Sigmoid colon (tissue), 7 donors: ENCODE results near the gene OR8G1. TPM values are rescaled to one million over a fixed set of nuclear protein-coding genes. Genes with fewer than 3 reads are reported as not detected.

Experiments
- DNase-seq: peaks from one replicate; pipeline ENCODE4 v3.0.0-alpha.2; 2019
- H3K27ac ChIP-seq, 4 donors: fragments of 200-600 bp; sonication (generic); one replicate each; pipeline ENCODE4 v1.5.1; 2016 to 2019; ENCODE audit warnings: mild to moderate bottlenecking in 1 of 4
- H3K27me3 ChIP-seq, 3 donors: fragments of 200-600 bp; sonication (generic); one replicate each; pipeline ENCODE4 v1.5.1; 2019; ENCODE audit warnings: mild to moderate bottlenecking in 1 of 3
- H3K36me3 ChIP-seq, 4 donors: fragments of 200-600 bp; sonication (generic); one replicate each; pipeline ENCODE4 v1.5.1; 2016 to 2019
- H3K4me1 ChIP-seq, 4 donors: fragments of 200-600 bp; sonication (generic); one replicate each; pipeline ENCODE4 v1.5.1; 2017 to 2019
- H3K4me3 ChIP-seq, 4 donors: fragments of 200-600 bp; sonication (generic); one replicate each; pipeline ENCODE4 v1.5.1; 2017 to 2019; ENCODE audit warnings: mild to moderate bottlenecking in 2 of 4, moderate library complexity in 1 of 4
- H3K9me3 ChIP-seq, 4 donors: fragments of 200-600 bp in 3 of 4; sonication (generic) in 3 of 4; one replicate each; pipeline versions ENCODE4 v1.5.1 to v1.6.1; 2013 to 2019
- CTCF ChIP-seq, 4 experiments: fragments of 450-650 bp in 3 of 4; fragments of 200-600 bp in 1 of 4; IDR thresholded peaks; one replicate each; pipeline ENCODE4 v1.5.1; 2016 to 2019; ENCODE audit warnings: antibody characterized with exemption in 4 of 4, mild to moderate bottlenecking in 3 of 4, moderate library complexity in 2 of 4
- EP300 ChIP-seq, 4 donors: sonication (generic); formaldehyde crosslinking; IDR thresholded peaks; one replicate each; pipeline ENCODE4 v1.6.1; 2017; ENCODE audit warnings: antibody characterized with exemption in 4 of 4
- POLR2A ChIP-seq, 2 donors: fragments of 450-650 bp; IDR thresholded peaks; one replicate each; pipeline ENCODE4 v1.6.1; 2016; ENCODE audit warnings: antibody characterized with exemption in 2 of 2, mild to moderate bottlenecking in 2 of 2, moderate library complexity in 2 of 2
- POLR2AphosphoS5 ChIP-seq, 4 donors: sonication (generic); formaldehyde crosslinking; IDR thresholded peaks; one replicate each; pipeline ENCODE4 v1.6.1; 2017; ENCODE audit warnings: antibody characterized with exemption in 4 of 4
- WGBS, 2 donors: extraction: QIAGEN DNeasy Blood & Tissue Kit; methylation state at CpG; one replicate each; pipeline ENCODE4 v1.1.7; 2013; 5-methylcytosine and 5-hydroxymethylcytosine counted together
- intact Hi-C: fragments of 100-400 bp; cut with DNase I; formaldehyde crosslinking; loops from one replicate; pipeline ENCODE4 v1.15.1; 2023
- polyA plus RNA-seq, 3 donors: library from polyadenylated mRNA; stranded (reverse); fragments of 200-250 nt; gene quantifications; one replicate each; pipeline ENCODE4 v1.2.3, GENCODE V29; 2013
- total RNA-seq, 4 donors: library from RNA; depleted of rRNA; stranded (reverse); fragments of >200 nt; gene quantifications; one replicate each; pipeline ENCODE4 v1.1.0, GENCODE V29; 2016
- donor health status: healthy with polysubstance abuse.
- donor health status: Bipolar disorder and iron deficiency.
- donor health status: healthy.

OR8G1 gene
- total and polyA plus RNA-seq, 7 donors = not detected

- Histone ChIP-seq H3K27ac (no peak overlapping the region), H3K4me3 (no peak overlapping the region), H3K27me3 (no peaks in the 10 kb centered on the region), H3K36me3 (no peaks in the 10 kb centered on the region), H3K4me1 (no peaks in the 10 kb centered on the region), H3K9me3 (no peaks in the 10 kb centered on the region)
- no peak for DNase-seq
- no peak for TF ChIP-seq POLR2A (IDR thresholded peaks at IDR 0.05)
- TF ChIP-seq CTCF (IDR thresholded peaks at IDR 0.05) = no peak
- no peak for TF ChIP-seq EP300 (IDR thresholded peaks at IDR 0.05)
- TF ChIP-seq POLR2AphosphoS5 (IDR thresholded peaks at IDR 0.05) = no peak
- 50 to 85% methylated on average over 2 of the region's 2 CpGs for WGBS, 2 donors
- intact Hi-C loops = no loop called here
Measured at GRCh38 chr11:124274000-124274399, 33.1 kb downstream of the OR8G1 start.

GRCh38 chr11:124276081-124276480, 35.2 kb downstream of the OR8G1 start:
- Histone ChIP-seq H3K4me1 (no peaks in the 10 kb centered on the region), H3K36me3 (no peaks in the 10 kb centered on the region), H3K4me3 (no peak overlapping the region), H3K27me3 (no peaks in the 10 kb centered on the region), H3K27ac (no peak overlapping the region), H3K9me3 (no peaks in the 10 kb centered on the region)
- TF ChIP-seq POLR2A (IDR thresholded peaks at IDR 0.05) = no peak
- TF ChIP-seq EP300 (IDR thresholded peaks at IDR 0.05) = no peak
- no peak for TF ChIP-seq POLR2AphosphoS5 (IDR thresholded peaks at IDR 0.05)
- TF ChIP-seq CTCF (IDR thresholded peaks at IDR 0.05) = no peak
- intact Hi-C loops = no loop called here
- no peak for DNase-seq
- 33 to 69% methylated on average over 1 of the region's 1 CpG for WGBS, 2 donors

- H3K27ac ChIP-seq = no peak overlapping the region
- DNase-seq = no peak
- no peaks in the 10 kb centered on the region for H3K27me3 ChIP-seq
- H3K9me3 ChIP-seq = no peaks in the 10 kb centered on the region
- WGBS, 2 donors = 92 to 93% methylated on average over 3 of the region's 3 CpGs
- no peak for TF ChIP-seq POLR2A (IDR thresholded peaks at IDR 0.05)
- H3K4me1 ChIP-seq = no peaks in the 10 kb centered on the region
- H3K36me3 ChIP-seq = no peaks in the 10 kb centered on the region
- intact Hi-C loops = no loop called here
- no peak overlapping the region for H3K4me3 ChIP-seq
Measured at GRCh38 chr11:124277207-124277606, 36.3 kb downstream of the OR8G1 start.

GRCh38 chr11:124277804-124278203, 36.9 kb downstream of the OR8G1 start:
- no peak overlapping the region for H3K4me3 ChIP-seq
- no peak overlapping the region for H3K27ac ChIP-seq
- no peaks in the 10 kb centered on the region for H3K27me3 ChIP-seq
- no peaks in the 10 kb centered on the region for H3K4me1 ChIP-seq
- H3K36me3 ChIP-seq = no peaks in the 10 kb centered on the region
- H3K9me3 ChIP-seq = no peaks in the 10 kb centered on the region
- 58 to 70% methylated on average over 3 of the region's 3 CpGs for WGBS, 2 donors
- intact Hi-C loops = no loop called here
- TF ChIP-seq CTCF (IDR thresholded peaks at IDR 0.05) (no peak), POLR2A (IDR thresholded peaks at IDR 0.05) (no peak)
- DNase-seq = no peak

- intact Hi-C loops = no loop called here
- Histone ChIP-seq H3K27me3 (no peaks in the 10 kb centered on the region), H3K9me3 (no peaks in the 10 kb centered on the region), H3K4me3 (no peak overlapping the region), H3K27ac (no peak overlapping the region), H3K4me1 (no peaks in the 10 kb centered on the region), H3K36me3 (no peaks in the 10 kb centered on the region)
- TF ChIP-seq POLR2AphosphoS5 (IDR thresholded peaks at IDR 0.05) = no peak
- TF ChIP-seq EP300 (IDR thresholded peaks at IDR 0.05) = no peak
- no peak for TF ChIP-seq CTCF (IDR thresholded peaks at IDR 0.05)
- TF ChIP-seq POLR2A (IDR thresholded peaks at IDR 0.05) = no peak
- 65 to 91% methylated on average over 2 of the region's 2 CpGs for WGBS, 2 donors
- DNase-seq = no peak
Measured at GRCh38 chr11:124278261-124278660, 37.4 kb downstream of the OR8G1 start.
